GM10248 (cell line): ENCODE data around the gene KIAA0825.
A peak's percentile ranks its signal among the peaks of the same experiment; 100 is the strongest.

Experiments used
- CTCF ChIA-PET: fragments of 300-600 bp; sonication (Branson Sonifier 250); formaldehyde crosslinking; extraction: SDS; loops from one replicate; lab custom pipeline; 2021; ENCODE audit warnings: antibody characterized with exemption; lab: Yijun Ruan, JAX
- POLR2A ChIA-PET: fragments of 350-650 bp; sonication (Branson Sonifier 250); formaldehyde crosslinking; extraction: SDS; loops from one replicate; lab custom pipeline; 2020; ENCODE audit warnings: antibody characterized with exemption; lab: Yijun Ruan, JAX
- DNase-seq: peaks from one replicate; pipeline ENCODE4 v3.0.0; 2012; ENCODE audit errors: extremely low spot score
- CTCF ChIP-seq: IDR thresholded peaks from 2 replicates; pipeline ENCODE4 v1.5.1; 2012; ENCODE audit warnings: mild to moderate bottlenecking, low read depth; ENCODE audit errors: extremely low read depth, missing control alignments, control extremely low read depth

KIAA0825 gene

GRCh38 chr5:94540856-94541494 is 77.4 kb downstream of the KIAA0825 start:
- no peak for DNase-seq
- ChIA-PET CTCF (no interaction called here), POLR2A (no interaction called here)
- TF ChIP-seq CTCF, result no peak

GRCh38 chr5:94538260-94538659 is 80.1 kb downstream of the KIAA0825 start:
- no peak for TF ChIP-seq CTCF
- DNase-seq, result no peak
- POLR2A ChIA-PET, result no interaction called here
- CTCF ChIA-PET, result interaction anchor here (1.1 to 1.7 kb wide), 3 partner anchors 13 to 200 kb away, joined by 3 to 6 read pairs (median 5); no protein-coding TSS in a partner anchor

- DNase-seq, result no peak
- POLR2A ChIA-PET, result no interaction called here
- CTCF ChIA-PET, result interaction anchor here (1.0 to 1.9 kb wide), 4 partner anchors 27 to 211 kb away, joined by 3 to 9 read pairs (median 4); no protein-coding TSS in a partner anchor
- TF ChIP-seq CTCF, result no peak
Measured at GRCh38 chr5:94526706-94527105, 91.7 kb downstream of the KIAA0825 start.

DNA sequence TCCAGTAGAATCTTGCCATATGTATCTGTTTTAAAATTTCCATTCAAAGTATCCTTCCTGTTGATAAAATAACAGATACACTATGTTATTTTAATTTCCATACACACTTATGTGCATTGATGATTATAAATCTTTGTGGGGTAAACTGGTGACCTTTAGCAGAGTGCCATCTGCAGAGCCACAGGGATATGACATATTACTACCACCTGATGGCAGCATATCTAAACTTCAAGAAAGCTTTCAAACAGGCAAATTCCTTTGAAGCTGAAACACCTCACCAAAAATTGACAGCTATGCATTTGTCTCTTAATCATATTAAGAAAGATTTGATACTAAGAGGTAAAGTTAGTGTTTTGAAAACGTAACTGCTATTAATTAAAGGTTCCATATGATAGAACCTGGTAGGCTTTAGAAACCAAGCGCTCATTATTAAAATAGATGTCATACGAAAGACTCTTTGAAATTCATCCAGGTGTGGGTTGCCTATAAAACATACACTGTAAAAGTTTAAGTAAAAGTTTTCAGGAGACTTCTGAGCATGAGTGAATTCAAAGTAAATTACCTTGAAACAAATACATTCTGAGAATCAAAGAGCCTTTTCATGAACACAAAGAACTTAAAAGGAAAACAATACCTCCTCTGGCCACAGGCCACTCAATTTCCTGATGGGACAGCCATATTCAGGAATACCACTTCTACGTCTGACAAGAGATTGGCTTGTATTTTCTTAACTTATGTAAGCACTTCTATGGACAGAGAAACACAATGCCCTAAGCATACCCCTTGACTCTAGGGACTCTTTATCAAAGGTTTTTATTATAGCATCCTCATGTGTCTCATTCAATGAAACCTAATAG is 93.3 kb downstream of the KIAA0825 start:
- ChIA-PET CTCF (interaction anchor here (0.6 to 2.9 kb wide), 26 partner anchors 9 to 328 kb away, joined by 3 to 39 read pairs (median 3); no protein-coding TSS in a partner anchor), POLR2A (no interaction called here)
- TF ChIP-seq CTCF, result peak; percentile 71
- peak; percentile 30 for DNase-seq

GRCh38 chr5:94523018-94523417 is 95.4 kb downstream of the KIAA0825 start:
- ChIA-PET CTCF (interaction anchor here (1.1 to 2.9 kb wide), 4 partner anchors 15 to 327 kb away, joined by 3 to 39 read pairs (median 18); no protein-coding TSS in a partner anchor), POLR2A (no interaction called here)
- no peak for DNase-seq
- TF ChIP-seq CTCF, result no peak

DNA sequence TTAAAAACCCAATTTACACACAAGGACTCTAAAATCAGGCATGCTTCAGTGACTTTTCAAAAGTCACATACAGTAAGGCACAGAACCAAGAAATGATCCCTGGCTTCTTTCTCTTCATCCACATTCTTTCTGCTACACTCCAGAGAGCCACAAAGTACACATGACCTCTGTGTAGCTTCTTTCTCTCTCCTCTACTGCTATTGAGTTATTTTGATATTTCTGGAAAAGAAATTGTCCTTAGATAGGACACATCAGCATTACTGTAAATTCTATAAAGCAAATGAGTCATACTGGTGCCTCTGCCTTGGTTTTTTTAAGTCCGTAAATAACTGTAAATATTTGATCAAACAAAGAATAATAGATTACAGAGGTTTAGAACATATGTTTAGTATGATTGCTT is 96.3 kb downstream of the KIAA0825 start:
- TF ChIP-seq CTCF, result no peak
- DNase-seq, result no peak
- CTCF ChIA-PET, result interaction anchor here (2.7 kb wide), 1 partner anchor 216 kb away, joined by 9 read pairs; no protein-coding TSS in a partner anchor
- POLR2A ChIA-PET, result no interaction called here
